ENCODE results near the gene MAP6. TPM values are rescaled to one million over a fixed set of nuclear protein-coding genes. Genes with fewer than 3 reads are reported as not detected.

MAP6 gene
- total and polyA plus RNA-seq, 10 donors, result 1.3 to 9.0 (median 2.3) TPM

GRCh38 chr11:75571625-75572024 is 97.2 kb downstream of the MAP6 start:
- peaks cover 0 to 75% (median 67%) of the 10 kb centered on the region in 6 donors for H3K36me3 ChIP-seq
- no peaks in the 10 kb centered on the region for H3K9me3 ChIP-seq
- WGBS, 5 donors, result 90 to 97% (median 95%) methylated on average over 14 of the region's 14 CpGs
- TF ChIP-seq POLR2AphosphoS5 (IDR thresholded peaks at IDR 0.05) (peak in 1 of 3 donors; percentile 42), POLR2A (IDR thresholded peaks at IDR 0.05) (no peak)
- peak overlapping the region in 3 of 8 donors; percentile 36 to 65 (median 49) for H3K27ac ChIP-seq
- peaks cover 6 to 67% (median 29%) of the 10 kb centered on the region in 6 donors for H3K4me1 ChIP-seq
- intact Hi-C loops (cut with DNase I; ENCODE audit: low total_unique reads), result no loop called here
- no peaks in the 10 kb centered on the region for H3K27me3 ChIP-seq (replicated peaks in 1 of 7)
- no peak overlapping the region for H3K4me3 ChIP-seq
- no peak for DNase-seq

GRCh38 chr11:75570559-75571139 is 98.2 kb downstream of the MAP6 start:
- H3K4me1 ChIP-seq, result peaks cover 6 to 68% (median 32%) of the 10 kb centered on the region in 6 donors
- no peaks in the 10 kb centered on the region for H3K27me3 ChIP-seq (replicated peaks in 1 of 7)
- peak overlapping the region in 5 of 8 donors; percentile 1 to 65 (median 36) for H3K27ac ChIP-seq
- 57 to 73% (median 64%) methylated on average over 8 to 9 of the region's 9 CpGs for WGBS, 5 donors
- intact Hi-C loops (cut with DNase I; ENCODE audit: low total_unique reads), result no loop called here
- no peak overlapping the region for H3K4me3 ChIP-seq
- no peaks in the 10 kb centered on the region for H3K9me3 ChIP-seq
- DNase-seq, result no peak
- H3K36me3 ChIP-seq, result peaks cover 0 to 84% (median 70%) of the 10 kb centered on the region in 6 donors
- TF ChIP-seq POLR2AphosphoS5 (IDR thresholded peaks at IDR 0.05) (peak in 1 of 3 donors; percentile 29), CTCF (IDR thresholded peaks at IDR 0.05 in 8 of 11, conservative IDR thresholded peaks at IDR 0.05 in 3 of 11) (no peak)

GRCh38 chr11:75568616-75569219 is 100.1 kb downstream of the MAP6 start:
- peaks cover 22 to 75% (median 43%) of the 10 kb centered on the region in 6 donors for H3K4me1 ChIP-seq
- H3K9me3 ChIP-seq, result no peaks in the 10 kb centered on the region
- no peak overlapping the region for H3K4me3 ChIP-seq
- WGBS, 5 donors, result 79 to 95% (median 89%) methylated on average over 14 of the region's 14 CpGs
- intact Hi-C loops (cut with DNase I; ENCODE audit: low total_unique reads), result no loop called here
- H3K27me3 ChIP-seq (replicated peaks in 1 of 7), result no peaks in the 10 kb centered on the region
- DNase-seq, result no peak
- H3K27ac ChIP-seq, result no peak overlapping the region
- H3K36me3 ChIP-seq, result peaks cover 0 to 79% (median 68%) of the 10 kb centered on the region in 6 donors
- TF ChIP-seq POLR2AphosphoS5 (IDR thresholded peaks at IDR 0.05), result no peak
- TF ChIP-seq POLR2A (IDR thresholded peaks at IDR 0.05), result no peak
- TF ChIP-seq CTCF (IDR thresholded peaks at IDR 0.05 in 8 of 11, conservative IDR thresholded peaks at IDR 0.05 in 3 of 11), result no peak

- H3K4me3 ChIP-seq, result no peak overlapping the region
Observed at GRCh38 chr11:75567971-75568370, 100.9 kb downstream of the MAP6 start.

More at GRCh38 chr11:75567971-75568370, 100.9 kb downstream of the MAP6 start:
- no peak overlapping the region for H3K27ac ChIP-seq
- H3K36me3 ChIP-seq, result peaks cover 0 to 72% (median 63%) of the 10 kb centered on the region in 6 donors
- intact Hi-C loops (cut with DNase I; ENCODE audit: low total_unique reads), result no loop called here
- TF ChIP-seq POLR2AphosphoS5 (IDR thresholded peaks at IDR 0.05) (no peak), CTCF (IDR thresholded peaks at IDR 0.05 in 8 of 11, conservative IDR thresholded peaks at IDR 0.05 in 3 of 11) (no peak), POLR2A (IDR thresholded peaks at IDR 0.05) (no peak)
- H3K4me1 ChIP-seq, result peaks cover 30 to 82% (median 49%) of the 10 kb centered on the region in 6 donors
- WGBS, 5 donors, result 92 to 97% (median 93%) methylated on average over 6 of the region's 6 CpGs
- H3K27me3 ChIP-seq (replicated peaks in 1 of 7), result no peaks in the 10 kb centered on the region
- H3K9me3 ChIP-seq, result no peaks in the 10 kb centered on the region
- DNase-seq, result no peak

Data from spleen (tissue), 11 donors.